ENCODE measurements around the gene RXYLT1. TPM values are rescaled to one million over a fixed set of nuclear protein-coding genes. Genes with fewer than 3 reads are reported as not detected.

RXYLT1 gene
- total RNA-seq, 1 experiment from 2014 or later: 9.8 TPM

GRCh38 chr12:63782466-63782865 lies 2.8 kb downstream of the RXYLT1 start (continued):
- TF ChIP-seq FOXJ3 (CRISPR knock-in tag; IDR thresholded peaks at IDR 0.05; ENCODE audit: borderline replicate concordance): no peak
- TF ChIP-seq ZNF425 (CRISPR knock-in tag; conservative IDR thresholded peaks at IDR 0.05): no peak
- no peak for TF ChIP-seq JUN (CRISPR knock-in tag; IDR thresholded peaks at IDR 0.05)
- TF ChIP-seq TP53 (CRISPR knock-in tag; IDR thresholded peaks at IDR 0.05): no peak

DNA sequence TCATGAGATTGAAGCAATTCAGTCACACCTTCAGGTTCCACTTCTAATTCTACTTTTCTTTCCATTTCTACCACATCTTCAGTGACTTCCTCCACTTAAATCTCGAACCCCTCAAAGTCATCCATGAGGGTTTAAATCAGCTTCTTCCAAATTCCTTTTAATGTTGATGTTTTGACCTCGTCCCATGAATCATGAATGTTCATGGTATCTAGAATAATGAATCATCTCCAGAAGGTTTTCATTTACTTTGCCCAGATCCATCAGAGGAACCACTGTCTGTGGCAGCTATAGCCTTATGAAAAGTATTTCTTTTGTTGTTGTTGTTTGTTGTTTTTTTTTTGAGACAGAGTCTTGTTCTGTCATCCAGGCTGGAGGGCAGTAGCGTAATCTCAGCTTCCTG lies 7.6 kb downstream of the RXYLT1 start:
- H3K27ac Mint-ChIP-seq: no peak overlapping the region
- H3K36me3 Mint-ChIP-seq: peaks cover 29% of the 10 kb centered on the region
- CTCF ChIA-PET: no interaction called here

More for the DNA sequence above, 7.6 kb downstream of the RXYLT1 start:
- Mint-ChIP-seq H3K27me3 (ENCODE audit: low read depth) (no peaks in the 10 kb centered on the region), H3K9me3 (no peaks in the 10 kb centered on the region), H3K4me3 (no peak overlapping the region), H3K4me1 (no peaks in the 10 kb centered on the region)
- POLR2A ChIA-PET: no interaction called here
- TF ChIP-seq, protein P1, sequence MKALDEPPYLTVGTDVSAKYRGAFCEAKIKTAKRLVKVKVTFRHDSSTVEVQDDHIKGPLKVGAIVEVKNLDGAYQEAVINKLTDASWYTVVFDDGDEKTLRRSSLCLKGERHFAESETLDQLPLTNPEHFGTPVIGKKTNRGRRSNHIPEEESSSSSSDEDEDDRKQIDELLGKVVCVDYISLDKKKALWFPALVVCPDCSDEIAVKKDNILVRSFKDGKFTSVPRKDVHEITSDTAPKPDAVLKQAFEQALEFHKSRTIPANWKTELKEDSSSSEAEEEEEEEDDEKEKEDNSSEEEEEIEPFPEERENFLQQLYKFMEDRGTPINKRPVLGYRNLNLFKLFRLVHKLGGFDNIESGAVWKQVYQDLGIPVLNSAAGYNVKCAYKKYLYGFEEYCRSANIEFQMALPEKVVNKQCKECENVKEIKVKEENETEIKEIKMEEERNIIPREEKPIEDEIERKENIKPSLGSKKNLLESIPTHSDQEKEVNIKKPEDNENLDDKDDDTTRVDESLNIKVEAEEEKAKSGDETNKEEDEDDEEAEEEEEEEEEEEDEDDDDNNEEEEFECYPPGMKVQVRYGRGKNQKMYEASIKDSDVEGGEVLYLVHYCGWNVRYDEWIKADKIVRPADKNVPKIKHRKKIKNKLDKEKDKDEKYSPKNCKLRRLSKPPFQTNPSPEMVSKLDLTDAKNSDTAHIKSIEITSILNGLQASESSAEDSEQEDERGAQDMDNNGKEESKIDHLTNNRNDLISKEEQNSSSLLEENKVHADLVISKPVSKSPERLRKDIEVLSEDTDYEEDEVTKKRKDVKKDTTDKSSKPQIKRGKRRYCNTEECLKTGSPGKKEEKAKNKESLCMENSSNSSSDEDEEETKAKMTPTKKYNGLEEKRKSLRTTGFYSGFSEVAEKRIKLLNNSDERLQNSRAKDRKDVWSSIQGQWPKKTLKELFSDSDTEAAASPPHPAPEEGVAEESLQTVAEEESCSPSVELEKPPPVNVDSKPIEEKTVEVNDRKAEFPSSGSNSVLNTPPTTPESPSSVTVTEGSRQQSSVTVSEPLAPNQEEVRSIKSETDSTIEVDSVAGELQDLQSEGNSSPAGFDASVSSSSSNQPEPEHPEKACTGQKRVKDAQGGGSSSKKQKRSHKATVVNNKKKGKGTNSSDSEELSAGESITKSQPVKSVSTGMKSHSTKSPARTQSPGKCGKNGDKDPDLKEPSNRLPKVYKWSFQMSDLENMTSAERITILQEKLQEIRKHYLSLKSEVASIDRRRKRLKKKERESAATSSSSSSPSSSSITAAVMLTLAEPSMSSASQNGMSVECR (CRISPR knock-in tag; IDR thresholded peaks at IDR 0.05; ENCODE audit: borderline replicate concordance): no peak
- TF ChIP-seq, protein P2, sequence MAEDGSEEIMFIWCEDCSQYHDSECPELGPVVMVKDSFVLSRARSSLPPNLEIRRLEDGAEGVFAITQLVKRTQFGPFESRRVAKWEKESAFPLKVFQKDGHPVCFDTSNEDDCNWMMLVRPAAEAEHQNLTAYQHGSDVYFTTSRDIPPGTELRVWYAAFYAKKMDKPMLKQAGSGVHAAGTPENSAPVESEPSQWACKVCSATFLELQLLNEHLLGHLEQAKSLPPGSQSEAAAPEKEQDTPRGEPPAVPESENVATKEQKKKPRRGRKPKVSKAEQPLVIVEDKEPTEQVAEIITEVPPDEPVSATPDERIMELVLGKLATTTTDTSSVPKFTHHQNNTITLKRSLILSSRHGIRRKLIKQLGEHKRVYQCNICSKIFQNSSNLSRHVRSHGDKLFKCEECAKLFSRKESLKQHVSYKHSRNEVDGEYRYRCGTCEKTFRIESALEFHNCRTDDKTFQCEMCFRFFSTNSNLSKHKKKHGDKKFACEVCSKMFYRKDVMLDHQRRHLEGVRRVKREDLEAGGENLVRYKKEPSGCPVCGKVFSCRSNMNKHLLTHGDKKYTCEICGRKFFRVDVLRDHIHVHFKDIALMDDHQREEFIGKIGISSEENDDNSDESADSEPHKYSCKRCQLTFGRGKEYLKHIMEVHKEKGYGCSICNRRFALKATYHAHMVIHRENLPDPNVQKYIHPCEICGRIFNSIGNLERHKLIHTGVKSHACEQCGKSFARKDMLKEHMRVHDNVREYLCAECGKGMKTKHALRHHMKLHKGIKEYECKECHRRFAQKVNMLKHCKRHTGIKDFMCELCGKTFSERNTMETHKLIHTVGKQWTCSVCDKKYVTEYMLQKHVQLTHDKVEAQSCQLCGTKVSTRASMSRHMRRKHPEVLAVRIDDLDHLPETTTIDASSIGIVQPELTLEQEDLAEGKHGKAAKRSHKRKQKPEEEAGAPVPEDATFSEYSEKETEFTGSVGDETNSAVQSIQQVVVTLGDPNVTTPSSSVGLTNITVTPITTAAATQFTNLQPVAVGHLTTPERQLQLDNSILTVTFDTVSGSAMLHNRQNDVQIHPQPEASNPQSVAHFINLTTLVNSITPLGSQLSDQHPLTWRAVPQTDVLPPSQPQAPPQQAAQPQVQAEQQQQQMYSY (CRISPR knock-in tag; IDR thresholded peaks at IDR 0.05): no peak
- no peak for TF ChIP-seq SOX15 (CRISPR knock-in tag; IDR thresholded peaks at IDR 0.05)
- TF ChIP-seq ATF2 (CRISPR knock-in tag; IDR thresholded peaks at IDR 0.05; ENCODE audit: borderline replicate concordance, low read depth): no peak
- TF ChIP-seq ZNF219 (CRISPR knock-in tag; IDR thresholded peaks at IDR 0.05; ENCODE audit: borderline replicate concordance): no peak
- no peak for TF ChIP-seq ZNF416 (CRISPR knock-in tag; IDR thresholded peaks at IDR 0.05)
- no peak for TF ChIP-seq FOXJ3 (CRISPR knock-in tag; IDR thresholded peaks at IDR 0.05; ENCODE audit: borderline replicate concordance)
- TF ChIP-seq SMAD3 (CRISPR knock-in tag; IDR thresholded peaks at IDR 0.05; ENCODE audit: borderline replicate concordance): no peak
- TF ChIP-seq SMAD4 (CRISPR knock-in tag; IDR thresholded peaks at IDR 0.05): no peak
- no peak for TF ChIP-seq GRHL2 (CRISPR knock-in tag; IDR thresholded peaks at IDR 0.05; ENCODE audit: insufficient replicate concordance, severe bottlenecking)
- TF ChIP-seq JUN (CRISPR knock-in tag; IDR thresholded peaks at IDR 0.05): no peak
- no peak for TF ChIP-seq NR3C1 (CRISPR knock-in tag; conservative IDR thresholded peaks at IDR 0.05; ENCODE audit: low read depth)
- no peak for TF ChIP-seq CBFB (CRISPR knock-in tag; IDR thresholded peaks at IDR 0.05; ENCODE audit: low read depth)
- TF ChIP-seq, protein P3, sequence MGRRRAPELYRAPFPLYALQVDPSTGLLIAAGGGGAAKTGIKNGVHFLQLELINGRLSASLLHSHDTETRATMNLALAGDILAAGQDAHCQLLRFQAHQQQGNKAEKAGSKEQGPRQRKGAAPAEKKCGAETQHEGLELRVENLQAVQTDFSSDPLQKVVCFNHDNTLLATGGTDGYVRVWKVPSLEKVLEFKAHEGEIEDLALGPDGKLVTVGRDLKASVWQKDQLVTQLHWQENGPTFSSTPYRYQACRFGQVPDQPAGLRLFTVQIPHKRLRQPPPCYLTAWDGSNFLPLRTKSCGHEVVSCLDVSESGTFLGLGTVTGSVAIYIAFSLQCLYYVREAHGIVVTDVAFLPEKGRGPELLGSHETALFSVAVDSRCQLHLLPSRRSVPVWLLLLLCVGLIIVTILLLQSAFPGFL (CRISPR knock-in tag; IDR thresholded peaks at IDR 0.05; ENCODE audit: borderline replicate concordance): no peak
- no peak for TF ChIP-seq TP53 (CRISPR knock-in tag; IDR thresholded peaks at IDR 0.05)
- no peak for DNase-seq (ENCODE audit: low spot score)
- ATAC-seq: no peak
